SK-N-SH (cell line): ENCODE results near the gene BTD. TPM values are rescaled to one million over a fixed set of nuclear protein-coding genes. Genes with fewer than 3 reads are reported as not detected.
A peak's percentile ranks its signal among the peaks of the same experiment; 100 is the strongest.

ENCODE experiments used
- CHD2 ChIP-seq: fragments of 150-350 bp; IDR thresholded peaks from 2 replicates; pipeline ENCODE4 v1.6.1; 2018; ENCODE audit warnings: low read length; ENCODE audit not compliant: partially characterized antibody
- CTCF ChIP-seq: fragments of 200-600 bp; sonication (generic); IDR thresholded peaks from 2 replicates; pipeline ENCODE4 v1.6.1; 2017; ENCODE audit warnings: antibody characterized with exemption, mild to moderate bottlenecking, moderate library complexity
- EP300 ChIP-seq, 2 experiments: IDR thresholded peaks; 2 replicates each; pipeline versions ENCODE4 v1.4.0 to v1.6.1; 2012; ENCODE audit warnings: borderline replicate concordance in 1 of 2, low read depth in 1 of 2, low read length in 1 of 2
- FOXM1 ChIP-seq: IDR thresholded peaks from 2 replicates; pipeline ENCODE4 v1.4.0; 2012; ENCODE audit warnings: low read depth, mild to moderate bottlenecking
- IRF3 ChIP-seq: fragments of 150-350 bp; IDR thresholded peaks from 2 replicates; pipeline ENCODE4 v1.6.1; 2016; ENCODE audit warnings: mild to moderate bottlenecking, low read depth, low read length
- MXI1 ChIP-seq: IDR thresholded peaks from 2 replicates; pipeline ENCODE4 v1.6.1; 2012; ENCODE audit warnings: mild to moderate bottlenecking, low read depth, low read length, improper control_type of control experiment
- NRF1 ChIP-seq: IDR thresholded peaks from 2 replicates; pipeline ENCODE4 v1.6.1; 2012; ENCODE audit warnings: low read depth, mild to moderate bottlenecking, low read length
- PBX3 ChIP-seq: IDR thresholded peaks from 2 replicates; pipeline ENCODE4; 2012
- POLR2AphosphoS5 ChIP-seq: IDR thresholded peaks from 2 replicates; pipeline ENCODE4 v1.6.1; 2012; ENCODE audit warnings: low read depth, low read length
- RCOR1 ChIP-seq: fragments of 150-350 bp; IDR thresholded peaks from 2 replicates; pipeline ENCODE4 v1.6.1; 2017; ENCODE audit warnings: antibody characterized with exemption, low read length
- REST ChIP-seq: IDR thresholded peaks from 2 replicates; pipeline ENCODE4 v1.6.1; 2012; ENCODE audit warnings: mild to moderate bottlenecking, low read depth, low read length, moderate library complexity
- RFX5 ChIP-seq: IDR thresholded peaks from 2 replicates; pipeline ENCODE4 v1.6.1; 2012; ENCODE audit warnings: mild to moderate bottlenecking, improper control_type of control experiment, low read length
- RXRA ChIP-seq: IDR thresholded peaks from 2 replicates; pipeline ENCODE4 v1.4.0; 2012; ENCODE audit warnings: low read depth, mild to moderate bottlenecking, borderline replicate concordance
- SIN3A ChIP-seq: IDR thresholded peaks from 2 replicates; pipeline ENCODE4 v1.6.1; 2012; ENCODE audit warnings: low read depth, mild to moderate bottlenecking, low read length, moderate library complexity, borderline replicate concordance
- TCF12 ChIP-seq: IDR thresholded peaks from 2 replicates; pipeline ENCODE4 v1.4.0; 2012
- TEAD4 ChIP-seq: IDR thresholded peaks from 2 replicates; pipeline ENCODE4 v1.4.0; 2012; ENCODE audit warnings: mild to moderate bottlenecking, borderline replicate concordance; ENCODE audit not compliant: insufficient read depth
- YY1 ChIP-seq: IDR thresholded peaks from 2 replicates; pipeline ENCODE4 v1.4.0; 2012; ENCODE audit warnings: low read depth, mild to moderate bottlenecking
- polyA plus RNA-seq, 3 experiments: library from polyadenylated mRNA; depleted of rRNA; stranded (reverse); fragments of >200 nt; gene quantifications; 2 replicates each; pipeline ENCODE4 v1.2.3, GENCODE V29; 2012

The BTD gene
- polyA plus RNA-seq, 1 of the 3 experiments (the other 2 are of a cell fraction) = 23.6 TPM

GRCh38 chr3:15647611-15648167 is 46.1 kb downstream of the BTD start (continued):
- TF ChIP-seq CTCF (no peak), REST (no peak), EP300 (IDR thresholded peaks at IDR 0.05; ENCODE audit: borderline replicate concordance in 1 of 2, low read depth in 1 of 2, low read length in 1 of 2) (peak; percentile 60 to 91), SIN3A (no peak; the same call in 1 of the 2 replicates), YY1 (no peak), RCOR1 (no peak), RXRA (no peak; the same call in 1 of the 2 replicates), TEAD4 (0 out of 2 replicates have a peak, but pooled peaks have one; percentile 62), FOXM1 (peak; percentile 44; the same call in 1 of the 2 replicates), PBX3 (peak; percentile 77), CHD2 (no peak), MXI1 (no peak), TCF12 (peak; percentile 86), POLR2AphosphoS5 (peak; percentile 55; the same call in 1 of the 2 replicates), IRF3 (no peak), NRF1 (no peak), RFX5 (no peak)
